Activated naive CD4-positive, alpha-beta T cell treated with anti-CD3 and anti-CD28 coated beads, Interleukin-2, amount 50 U/mL, for 16 hours (primary cell): ENCODE data around the gene SMG7.

Source experiments
- DNase-seq: peaks from one replicate; pipeline ENCODE4 v3.0.0-alpha.2; 2020

The SMG7 gene

GRCh38 chr1:183568176-183569021 is 96.1 kb downstream of the SMG7 start:
- DNase-seq: no peak

GRCh38 chr1:183569141-183569540 is 96.8 kb downstream of the SMG7 start:
- DNase-seq: no peak

GRCh38 chr1:183569801-183570200 is 97.5 kb downstream of the SMG7 start:
- no peak for DNase-seq

GRCh38 chr1:183570451-183570850 is 98.2 kb downstream of the SMG7 start:
- no peak for DNase-seq

GRCh38 chr1:183571678-183572268 is 99.5 kb downstream of the SMG7 start:
- DNase-seq: no peak

GRCh38 chr1:183572721-183573120 is 100.4 kb downstream of the SMG7 start:
- no peak for DNase-seq

GRCh38 chr1:183575606-183576005 is 103.3 kb downstream of the SMG7 start:
- no peak for DNase-seq

GRCh38 chr1:183576537-183576936 is 104.2 kb downstream of the SMG7 start:
- no peak for DNase-seq

- no peak for DNase-seq
Measured at GRCh38 chr1:183577897-183578465, 105.7 kb downstream of the SMG7 start.

GRCh38 chr1:183578856-183579255 is 106.6 kb downstream of the SMG7 start:
- DNase-seq: no peak

- DNase-seq: no peak
Measured at GRCh38 chr1:183580281-183580682, 108.0 kb downstream of the SMG7 start.

GRCh38 chr1:183582021-183582713 is 109.9 kb downstream of the SMG7 start:
- DNase-seq: no peak

- DNase-seq: no peak
Measured at GRCh38 chr1:183583466-183583865, 111.2 kb downstream of the SMG7 start.

GRCh38 chr1:183584147-183584546 is 111.8 kb downstream of the SMG7 start:
- DNase-seq: no peak

GRCh38 chr1:183585038-183585437 is 112.7 kb downstream of the SMG7 start:
- DNase-seq: no peak

- DNase-seq: no peak
Measured at GRCh38 chr1:183586455-183586854, 114.2 kb downstream of the SMG7 start.

- DNase-seq: no peak
Measured at GRCh38 chr1:183586926-183587325, 114.6 kb downstream of the SMG7 start.

- no peak for DNase-seq
Measured at GRCh38 chr1:183588827-183589226, 116.5 kb downstream of the SMG7 start.

GRCh38 chr1:183589384-183589783 is 117.1 kb downstream of the SMG7 start:
- DNase-seq: no peak

GRCh38 chr1:183589874-183590243 is 117.6 kb downstream of the SMG7 start:
- no peak for DNase-seq

GRCh38 chr1:183590244-183591191 is 118.2 kb downstream of the SMG7 start, which contains the start of gene NCF2:
Gene NCF2 (minus strand): TSS chr1:183590459. CDS start chr1:183590329, 130 bp downstream.
- DNase-seq: no peak

GRCh38 chr1:183592733-183593132 is 120.4 kb downstream of the SMG7 start:
- DNase-seq: no peak
